WTC11 (cell line): Measurements from ENCODE around the gene NKAP. TPM values are rescaled to one million over a fixed set of nuclear protein-coding genes. Genes with fewer than 3 reads are reported as not detected.
"Not testable (repeated sequence)": the region's sequence is repeated elsewhere in the genome, so short reads cannot be mapped to it uniquely, and the experiment has no call there.

ENCODE experiments used
- ATAC-seq: fragments of 200-7000 bp; cut with Tn5 transposase; 2 replicates; pipeline ENCODE4 v1.10.0; 2021; ENCODE audit warnings: mild to moderate bottlenecking, moderate library complexity
- CTCF ChIA-PET: fragments of 300-600 bp; sonication (Branson Sonifier 250); formaldehyde crosslinking; loops from one replicate; lab custom pipeline; 2021; ENCODE audit warnings: antibody characterized with exemption; lab: Charles Lee
- POLR2A ChIA-PET: fragments of 350-600 bp; sonication (Branson Sonifier 250); formaldehyde crosslinking; loops from one replicate; lab custom pipeline; 2021; ENCODE audit warnings: antibody characterized with exemption; lab: Charles Lee
- DNase-seq: peaks from one replicate; pipeline ENCODE4 v3.0.0; 2021; ENCODE audit warnings: low spot score
- H3K27ac Mint-ChIP-seq: 2 replicates; pipeline ENCODE4 v1.8.0; 2021; ENCODE audit warnings: mixed read lengths
- H3K27me3 Mint-ChIP-seq: 2 replicates; pipeline ENCODE4 v1.8.0; 2021; ENCODE audit warnings: low read depth, mild to moderate bottlenecking, moderate library complexity, mixed read lengths
- H3K36me3 Mint-ChIP-seq: 2 replicates; pipeline ENCODE4 v1.8.0; 2021; ENCODE audit warnings: mixed read lengths
- H3K4me1 Mint-ChIP-seq: 2 replicates; pipeline ENCODE4 v1.8.0; 2022; ENCODE audit warnings: mixed read lengths
- H3K4me3 Mint-ChIP-seq: 2 replicates; pipeline ENCODE4 v1.8.0; 2021; ENCODE audit warnings: mild to moderate bottlenecking, moderate library complexity, mixed read lengths
- H3K9me3 Mint-ChIP-seq: 2 replicates; pipeline ENCODE4 v1.8.0; 2021; ENCODE audit warnings: mixed read lengths
- AFF4 ChIP-seq: sonication (generic); formaldehyde crosslinking; IDR thresholded peaks from 2 replicates; pipeline ENCODE4 v1.8.1; 2023; ENCODE audit warnings: mild to moderate bottlenecking, missing genetic modification reagents, borderline replicate concordance
- ARID4B ChIP-seq: sonication (generic); formaldehyde crosslinking; IDR thresholded peaks from 2 replicates; pipeline ENCODE4 v1.8.0; 2023; ENCODE audit warnings: missing genetic modification reagents, mild to moderate bottlenecking, borderline replicate concordance
- CREB1 ChIP-seq: sonication (generic); formaldehyde crosslinking; IDR thresholded peaks from 2 replicates; pipeline ENCODE4 v1.8.0; 2023; ENCODE audit warnings: mild to moderate bottlenecking, missing genetic modification reagents
- CREM ChIP-seq: sonication (generic); formaldehyde crosslinking; IDR thresholded peaks from 2 replicates; pipeline ENCODE4 v1.8.1; 2022; ENCODE audit warnings: mild to moderate bottlenecking, missing genetic modification reagents, moderate library complexity
- E2F1 ChIP-seq: sonication (generic); formaldehyde crosslinking; IDR thresholded peaks from 2 replicates; pipeline ENCODE4 v1.8.0; 2022; ENCODE audit warnings: mild to moderate bottlenecking, missing genetic modification reagents
- E2F5 ChIP-seq: sonication (generic); formaldehyde crosslinking; IDR thresholded peaks from 2 replicates; pipeline ENCODE4 v1.8.1; 2022; ENCODE audit warnings: mild to moderate bottlenecking, moderate library complexity, missing genetic modification reagents
- ELF4 ChIP-seq: sonication (generic); formaldehyde crosslinking; IDR thresholded peaks from 2 replicates; pipeline ENCODE4 v1.8.1; 2022; ENCODE audit warnings: low read depth, mild to moderate bottlenecking, moderate library complexity, missing genetic modification reagents
- FOXP4 ChIP-seq: sonication (generic); formaldehyde crosslinking; IDR thresholded peaks from 2 replicates; pipeline ENCODE4 v1.8.0; 2022; ENCODE audit warnings: mild to moderate bottlenecking, missing genetic modification reagents
- GABPB1 ChIP-seq: sonication (generic); formaldehyde crosslinking; IDR thresholded peaks from 2 replicates; pipeline ENCODE4 v1.8.1; 2023; ENCODE audit warnings: mild to moderate bottlenecking, missing genetic modification reagents
- JAZF1 ChIP-seq: fragments of 250-450 bp; sonication (Bioruptor Pico); IDR thresholded peaks from 2 replicates; pipeline ENCODE4 v1.9.0; 2021; ENCODE audit warnings: moderate library complexity, mild to moderate bottlenecking, inconsistent platforms
- MAX ChIP-seq: sonication (generic); formaldehyde crosslinking; IDR thresholded peaks from 2 replicates; pipeline ENCODE4 v1.8.0; 2022; ENCODE audit warnings: mild to moderate bottlenecking, missing genetic modification reagents
- NFATC4 ChIP-seq: fragments of 250-450 bp; sonication (Bioruptor Pico); IDR thresholded peaks from 2 replicates; pipeline ENCODE4 v1.9.0; 2021; ENCODE audit warnings: mild to moderate bottlenecking
- NR3C1 ChIP-seq: sonication (generic); formaldehyde crosslinking; conservative IDR thresholded peaks from 2 replicates; pipeline ENCODE4 v1.8.1; 2023; ENCODE audit warnings: low read depth, mild to moderate bottlenecking, missing genetic modification reagents
- OVOL2 ChIP-seq: fragments of 250-450 bp; sonication (Bioruptor Pico); IDR thresholded peaks from 2 replicates; pipeline ENCODE4 v1.9.0; 2021; ENCODE audit warnings: mild to moderate bottlenecking, borderline replicate concordance
- SMAD3 ChIP-seq: sonication (generic); formaldehyde crosslinking; IDR thresholded peaks from 2 replicates; pipeline ENCODE4 v1.8.0; 2022; ENCODE audit warnings: missing genetic modification reagents, mild to moderate bottlenecking, borderline replicate concordance
- SOX15 ChIP-seq: fragments of 250-450 bp; sonication (Bioruptor Pico); IDR thresholded peaks from 2 replicates; pipeline ENCODE4 v1.9.0; 2021; ENCODE audit warnings: mild to moderate bottlenecking
- TCF7 ChIP-seq: sonication (generic); formaldehyde crosslinking; IDR thresholded peaks from 2 replicates; pipeline ENCODE4 v1.8.0; 2022; ENCODE audit warnings: mild to moderate bottlenecking, low read depth, missing genetic modification reagents, moderate library complexity
- USF1 ChIP-seq: sonication (generic); formaldehyde crosslinking; IDR thresholded peaks from 2 replicates; pipeline ENCODE4 v1.8.0; 2022; ENCODE audit warnings: mild to moderate bottlenecking, missing genetic modification reagents
- ZNF232 ChIP-seq: sonication (generic); formaldehyde crosslinking; IDR thresholded peaks from 2 replicates; pipeline ENCODE4 v1.8.0; 2022; ENCODE audit warnings: mild to moderate bottlenecking, missing genetic modification reagents
- ZNF671 ChIP-seq: fragments of 250-450 bp; sonication (Bioruptor Pico); IDR thresholded peaks from 2 replicates; pipeline ENCODE4 v1.8.0; 2021; ENCODE audit warnings: mild to moderate bottlenecking
- total RNA-seq: library from RNA; stranded (reverse); gene quantifications from 3 replicates; pipeline ENCODE4 v1.2.3, GENCODE V29; 2021

Gene NKAP
- total RNA-seq, 1 experiment from 2014 or later = 6.9 TPM

GRCh38 chrX:119970574-119970973 lies 27.0 kb upstream of the NKAP start:
- ATAC-seq (no peak), DNase-seq (no peak)
- CTCF ChIA-PET = no interaction called here
- Mint-ChIP-seq H3K9me3 (no peaks in the 10 kb centered on the region), H3K27ac (no peak overlapping the region), H3K4me3 (no peak overlapping the region), H3K36me3 (no peaks in the 10 kb centered on the region), H3K4me1 (no peaks in the 10 kb centered on the region), H3K27me3 (peaks cover 7% of the 10 kb centered on the region; the same call in 1 of the 2 replicates)
- TF ChIP-seq ZNF232 (CRISPR knock-in tag) (no peak), USF1 (CRISPR knock-in tag) (no peak), JAZF1 (CRISPR knock-in tag) (no peak), AFF4 (CRISPR knock-in tag) (no peak), MAX (no peak), GABPB1 (no peak), OVOL2 (no peak), ZNF671 (CRISPR knock-in tag) (no peak), ELF4 (CRISPR knock-in tag) (no peak), SMAD3 (CRISPR knock-in tag) (no peak), ARID4B (CRISPR knock-in tag) (no peak), E2F1 (CRISPR knock-in tag) (no peak), SOX15 (CRISPR knock-in tag) (no peak), TCF7 (CRISPR knock-in tag) (no peak), E2F5 (CRISPR knock-in tag) (no peak), NR3C1 (CRISPR knock-in tag) (no peak), FOXP4 (CRISPR knock-in tag) (no peak), NFATC4 (no peak), CREM (CRISPR knock-in tag) (no peak), CREB1 (no peak)
- POLR2A ChIA-PET = no interaction called here

GRCh38 chrX:119966837-119967236 lies 23.3 kb upstream of the NKAP start:
- H3K4me3 Mint-ChIP-seq, H3K9me3 Mint-ChIP-seq, POLR2A ChIA-PET: not testable (repeated sequence)

More at GRCh38 chrX:119966837-119967236, 23.3 kb upstream of the NKAP start:
- H3K36me3 Mint-ChIP-seq, CTCF ChIA-PET, ATAC-seq, H3K4me1 Mint-ChIP-seq, DNase-seq, H3K27ac Mint-ChIP-seq: not testable (repeated sequence)
- peaks cover 17% of the 10 kb centered on the region for H3K27me3 Mint-ChIP-seq
